OCI-LY1 (cell line): ENCODE measurements around the gene TUBB3.

Experiments used
- EZH2 ChIP-seq: fragments of 200-600 bp; sonication (generic), shearing (Covaris generic); IDR thresholded peaks from 2 replicates; pipeline ENCODE4 v1.8.0; 2017; ENCODE audit warnings: borderline replicate concordance, mixed run types, mild to moderate bottlenecking, antibody characterized with exemption, low read length, moderate library complexity, mixed read lengths
- TF ChIP-seq, protein P1 (sequence below): fragments of 200-600 bp; sonication (generic), shearing (Covaris generic); IDR thresholded peaks from 2 replicates; pipeline ENCODE4 v1.5.1; 2017; ENCODE audit warnings: mild to moderate bottlenecking, antibody characterized with exemption, low read length, moderate library complexity, mixed read lengths

DNA sequence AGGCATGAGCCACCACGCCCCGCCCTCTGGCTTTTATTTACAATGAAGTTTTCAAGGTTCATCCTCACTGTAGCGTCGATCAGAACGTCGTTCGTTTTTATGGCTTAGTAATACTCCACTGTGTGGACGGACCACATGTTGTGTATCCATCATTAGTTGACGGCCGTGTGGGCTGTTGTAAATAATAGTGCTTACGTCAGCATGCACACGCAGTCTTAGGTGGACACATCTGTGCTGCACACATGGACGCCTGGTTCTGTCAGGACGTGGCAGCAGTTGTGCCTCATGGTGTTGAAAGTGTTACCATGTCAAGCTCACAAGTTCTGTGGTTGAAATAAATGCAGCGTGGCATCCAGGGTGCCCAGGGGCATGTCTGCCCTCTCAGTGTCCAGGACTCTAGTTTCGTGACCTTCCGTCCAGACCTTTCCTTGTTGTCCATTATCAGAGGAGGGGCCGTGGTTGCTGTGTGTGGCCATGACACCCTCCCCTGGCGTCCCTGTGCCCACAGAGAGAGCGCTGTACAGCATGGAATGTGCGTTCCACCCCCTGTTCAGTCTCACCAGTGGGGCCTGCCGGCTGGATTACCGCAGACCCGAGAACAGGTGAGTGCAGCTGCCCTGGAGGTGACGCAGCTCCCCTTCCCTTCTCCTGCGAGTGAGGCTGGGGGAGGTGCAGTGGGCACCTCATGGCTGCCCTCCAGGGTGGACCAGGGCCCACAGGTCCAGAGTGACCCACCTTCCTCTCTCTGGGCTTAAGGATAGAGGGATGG is 27.5 kb upstream of the TUBB3 start:
- TF ChIP-seq, protein P1, sequence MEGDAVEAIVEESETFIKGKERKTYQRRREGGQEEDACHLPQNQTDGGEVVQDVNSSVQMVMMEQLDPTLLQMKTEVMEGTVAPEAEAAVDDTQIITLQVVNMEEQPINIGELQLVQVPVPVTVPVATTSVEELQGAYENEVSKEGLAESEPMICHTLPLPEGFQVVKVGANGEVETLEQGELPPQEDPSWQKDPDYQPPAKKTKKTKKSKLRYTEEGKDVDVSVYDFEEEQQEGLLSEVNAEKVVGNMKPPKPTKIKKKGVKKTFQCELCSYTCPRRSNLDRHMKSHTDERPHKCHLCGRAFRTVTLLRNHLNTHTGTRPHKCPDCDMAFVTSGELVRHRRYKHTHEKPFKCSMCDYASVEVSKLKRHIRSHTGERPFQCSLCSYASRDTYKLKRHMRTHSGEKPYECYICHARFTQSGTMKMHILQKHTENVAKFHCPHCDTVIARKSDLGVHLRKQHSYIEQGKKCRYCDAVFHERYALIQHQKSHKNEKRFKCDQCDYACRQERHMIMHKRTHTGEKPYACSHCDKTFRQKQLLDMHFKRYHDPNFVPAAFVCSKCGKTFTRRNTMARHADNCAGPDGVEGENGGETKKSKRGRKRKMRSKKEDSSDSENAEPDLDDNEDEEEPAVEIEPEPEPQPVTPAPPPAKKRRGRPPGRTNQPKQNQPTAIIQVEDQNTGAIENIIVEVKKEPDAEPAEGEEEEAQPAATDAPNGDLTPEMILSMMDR: no peak
- no peak for TF ChIP-seq EZH2
